Keratinocyte (primary cell): ENCODE results near the gene MYBPC2. TPM values are rescaled to one million over a fixed set of nuclear protein-coding genes. Genes with fewer than 3 reads are reported as not detected.

ENCODE experiments used
- DNase-seq: peaks from one replicate; pipeline ENCODE4 v3.0.0-alpha.2; 2011; ENCODE audit warnings: low read depth, missing footprints, low spot score
- FAIRE-seq: peaks from 2 replicates; lab custom pipeline; 2011; peaks lifted over from hg19 to GRCh38; lab: Jason Lieb, UNC
- H2AFZ ChIP-seq: 2 replicates; pipeline ENCODE4 v1.6.0; 2012; ENCODE audit warnings: low read length, control low read depth, inconsistent platforms; ENCODE audit not compliant: control insufficient read depth
- H3K27ac ChIP-seq: 2 replicates; pipeline ENCODE4 v1.5.1; 2011; ENCODE audit warnings: low read length; ENCODE audit not compliant: control insufficient read depth, insufficient read depth
- H3K27me3 ChIP-seq: 3 replicates; pipeline ENCODE4 v1.6.0; 2011; ENCODE audit warnings: low read length; ENCODE audit not compliant: control insufficient read depth, insufficient read depth; ENCODE audit errors: extremely low read depth
- H3K36me3 ChIP-seq, 2 experiments: 2 replicates in 1 of 2; 3 replicates in 1 of 2; pipeline ENCODE4 v1.5.1; 2011; ENCODE audit warnings: low read length in 2 of 2, mild to moderate bottlenecking in 1 of 2; ENCODE audit not compliant: control insufficient read depth in 2 of 2, insufficient read depth in 2 of 2; ENCODE audit errors: extremely low read depth in 1 of 2
- H3K4me1 ChIP-seq: 3 replicates; pipeline ENCODE4 v1.5.1; 2011; ENCODE audit warnings: low read length; ENCODE audit not compliant: control insufficient read depth, insufficient read depth; ENCODE audit errors: extremely low read depth
- H3K4me2 ChIP-seq: 3 replicates; pipeline ENCODE4 v1.6.0; 2011; ENCODE audit warnings: low read depth, low read length; ENCODE audit not compliant: control insufficient read depth, insufficient read depth; ENCODE audit errors: extremely low read depth
- H3K4me3 ChIP-seq, 3 experiments: fragments of 200-600 bp in 1 of 3; sonication (generic) in 1 of 3; 2 replicates in 2 of 3; 3 replicates in 1 of 3; pipeline ENCODE4 v1.5.1; 2011 to 2016; ENCODE audit warnings: low read length in 3 of 3, mild to moderate bottlenecking in 3 of 3, control low read depth in 2 of 3, inconsistent platforms in 1 of 3, low read depth in 1 of 3, mixed read lengths in 1 of 3, mixed run types in 1 of 3, moderate library complexity in 1 of 3; ENCODE audit not compliant: control insufficient read depth in 2 of 3, insufficient read depth in 2 of 3; ENCODE audit errors: extremely low read depth in 1 of 3
- H3K79me2 ChIP-seq: 2 replicates; pipeline ENCODE4 v1.6.0; 2012; ENCODE audit warnings: low read length; ENCODE audit not compliant: control insufficient read depth, insufficient read depth
- H3K9ac ChIP-seq: 3 replicates; pipeline ENCODE4 v1.6.0; 2011; ENCODE audit warnings: low read length; ENCODE audit not compliant: control insufficient read depth, insufficient read depth; ENCODE audit errors: extremely low read depth
- H3K9me1 ChIP-seq: 3 replicates; pipeline ENCODE4 v1.6.0; 2011; ENCODE audit warnings: low read length; ENCODE audit not compliant: control insufficient read depth, insufficient read depth; ENCODE audit errors: extremely low read depth
- H3K9me3 ChIP-seq: 2 replicates; pipeline ENCODE4 v1.5.1; 2012; ENCODE audit warnings: low read depth, low read length; ENCODE audit not compliant: control insufficient read depth
- H4K20me1 ChIP-seq: 3 replicates; pipeline ENCODE4 v1.6.0; 2011; ENCODE audit warnings: low read length; ENCODE audit not compliant: control insufficient read depth, insufficient read depth; ENCODE audit errors: extremely low read depth
- EZH2 ChIP-seq: IDR thresholded peaks from one replicate; pipeline ENCODE4 v1.6.1; 2012; ENCODE audit warnings: inconsistent platforms, mild to moderate bottlenecking, low read length, moderate library complexity
- dilution Hi-C: fragments of 300-500 bp; cut with MboI; formaldehyde crosslinking; loops from one replicate; pipeline ENCODE4 v1.7.0; 2020; ENCODE audit warnings: low sequenced_read_pairs; ENCODE audit not compliant: extremely low pct_ligation_motif_present
- polyA plus RNA-seq, 5 experiments: library from polyadenylated mRNA; depleted of rRNA in 3 of 5; stranded (reverse) in 3 of 5; stranded (forward) in 1 of 5; unstranded in 1 of 5; fragments of >200 nt; gene quantifications; 1 replicate in 1 of 5; 2 replicates in 3 of 5; 3 replicates in 1 of 5; pipeline versions ENCODE4 v1.2.1 to v1.2.3, GENCODE V29; 2011 to 2012; ENCODE audit warnings: missing spikeins in 2 of 5, low read depth in 1 of 5, low replicate concordance in 1 of 5
- TF ChIP-seq, protein P1 (sequence below), 3 experiments: IDR thresholded peaks in 1 of 3; conservative IDR thresholded peaks in 1 of 3; optimal IDR thresholded peaks in 1 of 3; 2 replicates in 2 of 3; 3 replicates in 1 of 3; pipeline versions ENCODE3 to v1.5.1; 2011; ENCODE audit warnings: low read length in 3 of 3, mild to moderate bottlenecking in 3 of 3, moderate library complexity in 2 of 3, control low read depth in 1 of 3, inconsistent platforms in 1 of 3; ENCODE audit not compliant: insufficient read depth in 2 of 3; ENCODE audit errors: extremely low read depth in 1 of 3

The MYBPC2 gene
- polyA plus RNA-seq, 1 donor (not counting 4 experiments of a cell fraction or from before 2014, with no cell fraction given): not detected

DNA sequence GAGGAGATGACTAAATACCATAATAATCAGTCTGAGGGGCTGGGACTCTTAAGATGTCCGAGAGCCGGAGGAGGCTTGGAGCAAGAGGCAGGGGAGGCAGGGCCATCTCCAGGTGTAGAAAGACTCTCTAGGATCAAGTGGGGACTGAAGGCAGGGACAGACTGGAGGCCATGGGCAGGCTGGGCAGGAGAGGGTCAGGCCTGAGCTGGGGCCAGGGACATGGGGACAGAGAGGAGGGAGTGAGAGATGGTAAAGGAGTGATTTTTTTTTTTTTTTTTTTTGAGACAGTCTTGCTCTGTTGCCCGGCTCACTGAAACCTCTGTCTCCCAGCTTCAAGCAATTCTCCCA lies 76.1 kb downstream of the MYBPC2 start:
- Histone ChIP-seq H3K27ac (no peak overlapping the region), H3K4me2 (no peak overlapping the region), H3K79me2 (peaks cover 5% of the 10 kb centered on the region), H3K9me3 (no peaks in the 10 kb centered on the region), H3K36me3 (peaks cover 0 to 1% of the 10 kb centered on the region in 2 experiments), H4K20me1 (no peaks in the 10 kb centered on the region), H3K9ac (no peak overlapping the region), H3K4me3 (no peak overlapping the region), H2AFZ (no peak overlapping the region), H3K9me1 (no peaks in the 10 kb centered on the region), H3K27me3 (no peaks in the 10 kb centered on the region), H3K4me1 (peaks cover 4% of the 10 kb centered on the region)
- no peak for TF ChIP-seq EZH2
- TF ChIP-seq, protein P1, sequence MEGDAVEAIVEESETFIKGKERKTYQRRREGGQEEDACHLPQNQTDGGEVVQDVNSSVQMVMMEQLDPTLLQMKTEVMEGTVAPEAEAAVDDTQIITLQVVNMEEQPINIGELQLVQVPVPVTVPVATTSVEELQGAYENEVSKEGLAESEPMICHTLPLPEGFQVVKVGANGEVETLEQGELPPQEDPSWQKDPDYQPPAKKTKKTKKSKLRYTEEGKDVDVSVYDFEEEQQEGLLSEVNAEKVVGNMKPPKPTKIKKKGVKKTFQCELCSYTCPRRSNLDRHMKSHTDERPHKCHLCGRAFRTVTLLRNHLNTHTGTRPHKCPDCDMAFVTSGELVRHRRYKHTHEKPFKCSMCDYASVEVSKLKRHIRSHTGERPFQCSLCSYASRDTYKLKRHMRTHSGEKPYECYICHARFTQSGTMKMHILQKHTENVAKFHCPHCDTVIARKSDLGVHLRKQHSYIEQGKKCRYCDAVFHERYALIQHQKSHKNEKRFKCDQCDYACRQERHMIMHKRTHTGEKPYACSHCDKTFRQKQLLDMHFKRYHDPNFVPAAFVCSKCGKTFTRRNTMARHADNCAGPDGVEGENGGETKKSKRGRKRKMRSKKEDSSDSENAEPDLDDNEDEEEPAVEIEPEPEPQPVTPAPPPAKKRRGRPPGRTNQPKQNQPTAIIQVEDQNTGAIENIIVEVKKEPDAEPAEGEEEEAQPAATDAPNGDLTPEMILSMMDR (optimal IDR thresholded peaks at IDR 0.05 in 1 of 3, IDR thresholded peaks at IDR 0.05 in 1 of 3, conservative IDR thresholded peaks at IDR 0.05 in 1 of 3; ENCODE audit: extremely low read depth in 1 of 3, insufficient read depth in 2 of 3, low read length in 3 of 3): no peak
- dilution Hi-C loops: no loop called here
- DNase-seq (no peak), FAIRE-seq (no peak)

DNA sequence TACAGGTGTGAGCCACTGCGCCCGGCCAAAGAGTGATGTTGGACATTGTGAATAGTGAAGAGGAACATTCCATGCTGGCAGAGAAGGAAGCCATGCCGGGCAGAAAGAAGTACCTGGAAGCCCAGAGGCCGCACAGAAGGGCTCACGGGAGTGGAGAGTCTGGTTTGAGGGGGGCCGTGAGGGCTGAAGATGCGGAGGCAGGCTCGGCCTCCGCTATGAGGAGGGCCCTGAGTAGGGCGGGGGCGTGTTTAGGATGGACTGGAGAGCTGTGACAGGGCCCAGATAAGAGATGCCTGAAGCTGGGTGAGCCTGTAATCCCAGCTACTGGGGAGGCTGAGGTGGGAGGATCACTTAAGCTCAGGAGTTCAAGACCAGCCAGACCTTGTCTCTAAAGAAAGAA lies 76.7 kb downstream of the MYBPC2 start:
- Histone ChIP-seq H3K27me3 (peaks cover 3% of the 10 kb centered on the region), H3K79me2 (peaks cover 5% of the 10 kb centered on the region), H3K4me1 (peaks cover 4% of the 10 kb centered on the region), H3K4me2 (no peak overlapping the region), H3K36me3 (peaks cover 0 to 1% of the 10 kb centered on the region in 2 experiments), H3K9me1 (no peaks in the 10 kb centered on the region), H2AFZ (no peak overlapping the region), H3K9me3 (no peaks in the 10 kb centered on the region), H3K4me3 (no peak overlapping the region), H3K27ac (no peak overlapping the region), H4K20me1 (no peaks in the 10 kb centered on the region), H3K9ac (no peak overlapping the region)
- TF ChIP-seq, protein P1 (optimal IDR thresholded peaks at IDR 0.05 in 1 of 3, IDR thresholded peaks at IDR 0.05 in 1 of 3, conservative IDR thresholded peaks at IDR 0.05 in 1 of 3; ENCODE audit: extremely low read depth in 1 of 3, insufficient read depth in 2 of 3, low read length in 3 of 3): no peak
- TF ChIP-seq EZH2: no peak
- dilution Hi-C loops: no loop called here
- DNase-seq (no peak), FAIRE-seq (no peak)
